ENCODE results near the gene CCHCR1.

Gene CCHCR1

DNA sequence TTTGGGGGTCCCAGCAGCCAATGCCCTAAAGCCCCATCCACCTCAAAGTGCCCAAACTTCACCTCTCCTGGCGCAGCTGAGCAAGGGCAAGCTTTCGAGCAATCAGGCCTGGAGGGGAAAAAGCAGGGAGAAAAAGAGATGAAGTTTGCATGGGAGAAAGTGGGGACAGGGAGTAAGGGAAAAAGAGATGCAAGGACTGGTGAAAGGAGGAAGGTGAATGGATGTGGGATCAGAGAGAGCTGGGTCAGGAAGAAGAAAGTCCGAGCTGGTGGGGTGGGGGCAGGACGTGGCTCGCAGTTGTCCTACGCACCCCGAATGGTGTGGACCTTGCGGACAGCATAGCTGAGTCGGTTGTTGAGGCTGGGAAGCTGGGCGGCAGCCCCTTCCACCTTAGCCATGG, 12.2 kb downstream of the CCHCR1 start:
- no peak for TF ChIP-seq SUZ12 (IDR thresholded peaks at IDR 0.05; ENCODE audit: extremely low read depth, insufficient read depth, insufficient read length)
- TF ChIP-seq YY1 (IDR thresholded peaks at IDR 0.05; ENCODE audit: insufficient read depth, insufficient read length) = no peak
- TF ChIP-seq ZNF274 (IDR thresholded peaks at IDR 0.05; ENCODE audit: low read depth, low read length) = no peak
- H3K36me3 ChIP-seq (ENCODE audit: insufficient read depth, insufficient read length, low read length) = peaks cover 56% of the 10 kb centered on the region
- no peaks in the 10 kb centered on the region for H3K9me3 ChIP-seq (ENCODE audit: insufficient read depth, low read length)
- DNase-seq (ENCODE audit: low read depth, low spot score) = no peak
- peaks cover 3% of the 10 kb centered on the region for H3K4me1 ChIP-seq (ENCODE audit: insufficient read depth, insufficient read length)
- H3K27me3 ChIP-seq (ENCODE audit: insufficient read depth, insufficient read length) = no peaks in the 10 kb centered on the region
- no peak overlapping the region for H3K4me3 ChIP-seq (ENCODE audit: insufficient read length, low read depth)
- no peak overlapping the region for H3K9ac ChIP-seq (ENCODE audit: insufficient read length, low read depth)

DNA sequence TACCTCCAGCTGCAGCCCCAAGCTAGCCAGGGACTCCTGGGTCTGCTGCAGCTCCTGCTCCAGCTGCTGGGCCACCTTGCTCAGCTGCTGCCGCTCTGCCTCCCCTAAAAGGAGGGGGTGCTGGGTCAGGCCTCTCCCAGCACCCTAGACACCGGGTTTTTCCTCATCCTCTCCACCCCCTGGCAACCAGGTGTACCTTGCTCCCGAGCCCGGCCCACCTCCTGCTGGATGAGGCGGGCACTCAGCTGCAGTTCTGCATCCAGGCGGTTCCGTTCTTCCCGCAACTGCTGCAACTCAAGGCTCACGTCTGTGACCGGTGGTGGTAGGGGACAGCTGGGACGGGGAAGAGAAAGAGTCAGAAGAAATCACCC, 12.6 kb downstream of the CCHCR1 start:
- H3K9ac ChIP-seq (ENCODE audit: insufficient read length, low read depth) = no peak overlapping the region
- H3K4me3 ChIP-seq (ENCODE audit: insufficient read length, low read depth) = no peak overlapping the region
- H3K9me3 ChIP-seq (ENCODE audit: insufficient read depth, low read length) = no peaks in the 10 kb centered on the region
- TF ChIP-seq ZNF274 (IDR thresholded peaks at IDR 0.05; ENCODE audit: low read depth, low read length) = no peak
- no peak for TF ChIP-seq SUZ12 (IDR thresholded peaks at IDR 0.05; ENCODE audit: extremely low read depth, insufficient read depth, insufficient read length)
- TF ChIP-seq YY1 (IDR thresholded peaks at IDR 0.05; ENCODE audit: insufficient read depth, insufficient read length) = no peak
- no peaks in the 10 kb centered on the region for H3K27me3 ChIP-seq (ENCODE audit: insufficient read depth, insufficient read length)
- peaks cover 52% of the 10 kb centered on the region for H3K36me3 ChIP-seq (ENCODE audit: insufficient read depth, insufficient read length, low read length)
- DNase-seq (ENCODE audit: low read depth, low spot score) = no peak
- peaks cover 5% of the 10 kb centered on the region for H3K4me1 ChIP-seq (ENCODE audit: insufficient read depth, insufficient read length)

DNA sequence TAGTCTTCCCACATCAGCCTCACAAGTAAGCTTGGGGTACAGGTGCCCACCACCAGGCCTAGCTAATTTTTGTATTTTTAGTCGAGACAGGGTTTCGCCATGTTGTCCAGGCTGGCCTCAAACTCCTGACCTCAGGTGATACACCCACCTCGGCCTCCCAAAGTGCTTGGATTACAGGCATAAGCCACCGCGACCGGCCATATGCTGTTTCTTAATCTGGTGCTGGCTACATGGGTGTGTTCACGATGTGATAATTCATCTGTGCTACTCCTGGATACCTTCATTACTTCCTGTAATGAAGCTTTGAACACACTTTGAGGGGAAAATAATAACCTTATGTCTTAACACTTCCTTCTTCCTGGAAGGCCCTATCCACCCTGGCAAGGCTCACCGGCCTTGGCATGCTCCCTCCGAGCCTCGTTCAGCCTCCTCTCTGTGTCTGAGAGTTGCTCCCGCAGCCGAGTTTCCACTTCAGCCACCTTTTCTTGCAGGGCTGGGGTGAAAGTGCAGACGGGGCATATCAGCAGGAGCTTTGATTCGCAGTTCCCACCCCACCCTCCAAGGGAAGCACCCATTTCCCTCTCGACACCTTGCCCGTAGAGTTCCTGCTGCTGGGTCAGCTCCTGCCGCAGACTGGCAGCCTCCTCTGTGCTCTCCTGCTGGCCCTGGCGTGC, 13.2 kb downstream of the CCHCR1 start:
- TF ChIP-seq SUZ12 (IDR thresholded peaks at IDR 0.05; ENCODE audit: extremely low read depth, insufficient read depth, insufficient read length) (no peak), ZNF274 (IDR thresholded peaks at IDR 0.05; ENCODE audit: low read depth, low read length) (no peak), YY1 (IDR thresholded peaks at IDR 0.05; ENCODE audit: insufficient read depth, insufficient read length) (no peak)
- no peaks in the 10 kb centered on the region for H3K27me3 ChIP-seq (ENCODE audit: insufficient read depth, insufficient read length)
- no peak overlapping the region for H3K4me3 ChIP-seq (ENCODE audit: insufficient read length, low read depth)
- DNase-seq (ENCODE audit: low read depth, low spot score) = no peak
- peaks cover 48% of the 10 kb centered on the region for H3K36me3 ChIP-seq (ENCODE audit: insufficient read depth, insufficient read length, low read length)
- H3K4me1 ChIP-seq (ENCODE audit: insufficient read depth, insufficient read length) = peaks cover 6% of the 10 kb centered on the region
- H3K9me3 ChIP-seq (ENCODE audit: insufficient read depth, low read length) = no peaks in the 10 kb centered on the region
- H3K9ac ChIP-seq (ENCODE audit: insufficient read length, low read depth) = no peak overlapping the region

DNA sequence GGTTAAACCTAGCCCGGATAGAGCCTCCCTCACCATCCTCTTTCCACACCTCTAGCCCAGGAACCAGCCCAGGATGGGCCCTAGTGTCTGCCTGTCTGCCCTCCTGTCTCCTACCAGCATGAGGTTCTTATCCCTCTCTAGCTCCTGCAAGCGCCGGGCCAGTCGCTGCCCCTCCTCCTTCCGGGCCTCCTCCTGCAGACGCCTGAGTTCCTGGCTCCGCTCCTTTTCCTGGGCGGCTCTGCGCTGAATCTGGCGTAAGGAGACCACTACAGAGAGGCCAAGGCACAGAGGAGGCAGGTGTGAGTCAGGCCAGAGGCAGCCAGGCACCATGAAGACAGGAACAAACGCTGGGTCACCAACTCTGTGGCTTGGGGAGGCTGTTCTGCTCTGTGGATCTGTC, 14.5 kb downstream of the CCHCR1 start:
- H3K9me3 ChIP-seq (ENCODE audit: insufficient read depth, low read length) = no peaks in the 10 kb centered on the region
- H3K9ac ChIP-seq (ENCODE audit: insufficient read length, low read depth) = no peak overlapping the region
- H3K4me3 ChIP-seq (ENCODE audit: insufficient read length, low read depth) = no peak overlapping the region
- DNase-seq (ENCODE audit: low read depth, low spot score) = no peak
- H3K4me1 ChIP-seq (ENCODE audit: insufficient read depth, insufficient read length) = peaks cover 6% of the 10 kb centered on the region
- no peak for TF ChIP-seq YY1 (IDR thresholded peaks at IDR 0.05; ENCODE audit: insufficient read depth, insufficient read length)
- no peak for TF ChIP-seq ZNF274 (IDR thresholded peaks at IDR 0.05; ENCODE audit: low read depth, low read length)
- TF ChIP-seq SUZ12 (IDR thresholded peaks at IDR 0.05; ENCODE audit: extremely low read depth, insufficient read depth, insufficient read length) = no peak
- no peaks in the 10 kb centered on the region for H3K27me3 ChIP-seq (ENCODE audit: insufficient read depth, insufficient read length)
- H3K36me3 ChIP-seq (ENCODE audit: insufficient read depth, insufficient read length, low read length) = peaks cover 43% of the 10 kb centered on the region

DNA sequence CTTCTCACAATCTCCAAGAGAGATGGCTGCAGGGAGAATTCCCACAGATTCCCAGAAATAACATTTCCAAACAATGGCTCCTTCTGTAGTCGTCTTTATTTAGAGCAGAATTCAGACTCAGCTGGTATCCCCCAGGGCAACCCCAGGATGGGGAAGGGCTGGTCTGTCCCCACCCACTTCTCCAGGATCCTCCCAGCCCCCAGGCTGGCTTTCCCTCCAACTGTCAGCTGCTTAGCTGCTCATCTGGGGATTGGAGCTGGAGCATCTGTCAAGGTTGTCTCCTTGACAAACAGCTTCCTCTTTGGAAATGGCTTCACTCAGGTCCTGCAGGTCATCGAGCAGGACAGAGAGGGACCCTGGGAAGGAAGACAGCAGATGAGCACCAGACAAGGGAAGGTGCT, 15.2 kb downstream of the CCHCR1 start:
- no peak overlapping the region for H3K9ac ChIP-seq (ENCODE audit: insufficient read length, low read depth)
- no peak for TF ChIP-seq ZNF274 (IDR thresholded peaks at IDR 0.05; ENCODE audit: low read depth, low read length)
- no peak for TF ChIP-seq YY1 (IDR thresholded peaks at IDR 0.05; ENCODE audit: insufficient read depth, insufficient read length)
- no peak for DNase-seq (ENCODE audit: low read depth, low spot score)
- no peaks in the 10 kb centered on the region for H3K9me3 ChIP-seq (ENCODE audit: insufficient read depth, low read length)
- peaks cover 40% of the 10 kb centered on the region for H3K36me3 ChIP-seq (ENCODE audit: insufficient read depth, insufficient read length, low read length)
- H3K4me1 ChIP-seq (ENCODE audit: insufficient read depth, insufficient read length) = peaks cover 6% of the 10 kb centered on the region
- no peak overlapping the region for H3K4me3 ChIP-seq (ENCODE audit: insufficient read length, low read depth)
- no peaks in the 10 kb centered on the region for H3K27me3 ChIP-seq (ENCODE audit: insufficient read depth, insufficient read length)

DNA sequence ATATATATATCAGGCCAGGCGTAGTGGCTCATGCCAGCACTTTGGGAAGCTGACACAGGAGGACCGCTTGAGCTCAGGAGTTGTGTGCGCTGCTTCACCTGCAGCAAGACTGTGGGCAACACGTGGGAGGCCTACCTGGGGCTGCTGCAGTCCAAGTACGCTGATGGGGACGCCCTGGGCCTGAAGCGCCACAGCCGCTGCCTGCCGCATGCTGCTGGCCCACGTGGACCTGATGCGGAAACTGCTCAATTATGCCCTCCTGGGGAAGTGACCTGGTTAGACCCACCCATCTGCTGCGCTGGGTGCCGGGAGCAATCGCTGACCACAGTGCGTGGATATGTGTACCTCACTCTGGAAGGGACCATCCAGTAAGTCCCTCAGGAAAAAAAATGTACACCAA, 17.0 kb downstream of the CCHCR1 start:
- H3K36me3 ChIP-seq (ENCODE audit: insufficient read depth, insufficient read length, low read length) = peaks cover 35% of the 10 kb centered on the region
- TF ChIP-seq ZNF274 (IDR thresholded peaks at IDR 0.05; ENCODE audit: low read depth, low read length) (no peak), YY1 (IDR thresholded peaks at IDR 0.05; ENCODE audit: insufficient read depth, insufficient read length) (no peak), SUZ12 (IDR thresholded peaks at IDR 0.05; ENCODE audit: extremely low read depth, insufficient read depth, insufficient read length) (no peak)
- no peaks in the 10 kb centered on the region for H3K27me3 ChIP-seq (ENCODE audit: insufficient read depth, insufficient read length)
- H3K9ac ChIP-seq (ENCODE audit: insufficient read length, low read depth) = peak overlapping the region; percentile 56
- H3K4me3 ChIP-seq (ENCODE audit: insufficient read length, low read depth) = no peak overlapping the region
- peaks cover 6% of the 10 kb centered on the region for H3K4me1 ChIP-seq (ENCODE audit: insufficient read depth, insufficient read length)
- DNase-seq (ENCODE audit: low read depth, low spot score) = no peak
- no peaks in the 10 kb centered on the region for H3K9me3 ChIP-seq (ENCODE audit: insufficient read depth, low read length)

DNA sequence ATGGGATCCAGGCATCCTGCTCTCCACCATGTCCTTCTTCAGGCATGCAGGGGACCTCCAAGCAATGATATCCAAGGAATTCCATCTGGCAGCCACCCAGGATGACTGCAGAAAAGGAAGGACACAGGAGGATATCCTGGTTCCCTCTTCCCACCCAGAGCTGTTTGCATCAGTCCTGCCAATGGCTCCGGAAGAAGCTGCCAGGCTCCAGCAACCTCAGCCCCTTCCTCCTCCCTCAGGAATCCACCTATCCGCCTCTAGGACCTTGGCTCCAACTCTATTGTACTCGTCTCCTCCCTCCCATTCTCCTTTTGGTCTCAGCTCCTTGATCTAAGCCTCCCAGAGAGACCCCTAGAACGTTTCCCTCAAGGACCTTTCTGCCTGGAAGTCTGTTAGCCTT, 18.0 kb downstream of the CCHCR1 start:
- Histone ChIP-seq H3K27me3 (ENCODE audit: insufficient read depth, insufficient read length) (no peaks in the 10 kb centered on the region), H3K9ac (ENCODE audit: insufficient read length, low read depth) (peak overlapping the region; percentile 28), H3K4me1 (ENCODE audit: insufficient read depth, insufficient read length) (peaks cover 6% of the 10 kb centered on the region), H3K9me3 (ENCODE audit: insufficient read depth, low read length) (no peaks in the 10 kb centered on the region), H3K4me3 (ENCODE audit: insufficient read length, low read depth) (no peak overlapping the region), H3K36me3 (ENCODE audit: insufficient read depth, insufficient read length, low read length) (peaks cover 24% of the 10 kb centered on the region)
- no peak for TF ChIP-seq YY1 (IDR thresholded peaks at IDR 0.05; ENCODE audit: insufficient read depth, insufficient read length)
- no peak for TF ChIP-seq ZNF274 (IDR thresholded peaks at IDR 0.05; ENCODE audit: low read depth, low read length)
- no peak for TF ChIP-seq SUZ12 (IDR thresholded peaks at IDR 0.05; ENCODE audit: extremely low read depth, insufficient read depth, insufficient read length)
- DNase-seq (ENCODE audit: low read depth, low spot score) = peak; percentile 80
